Measurements from ENCODE around the gene TRRAP. TPM values are rescaled to one million over a fixed set of nuclear protein-coding genes. Genes with fewer than 3 reads are reported as not detected.

Gene TRRAP
- total RNA-seq, 1 donor from 2014 or later, result 39.3 TPM

DNA sequence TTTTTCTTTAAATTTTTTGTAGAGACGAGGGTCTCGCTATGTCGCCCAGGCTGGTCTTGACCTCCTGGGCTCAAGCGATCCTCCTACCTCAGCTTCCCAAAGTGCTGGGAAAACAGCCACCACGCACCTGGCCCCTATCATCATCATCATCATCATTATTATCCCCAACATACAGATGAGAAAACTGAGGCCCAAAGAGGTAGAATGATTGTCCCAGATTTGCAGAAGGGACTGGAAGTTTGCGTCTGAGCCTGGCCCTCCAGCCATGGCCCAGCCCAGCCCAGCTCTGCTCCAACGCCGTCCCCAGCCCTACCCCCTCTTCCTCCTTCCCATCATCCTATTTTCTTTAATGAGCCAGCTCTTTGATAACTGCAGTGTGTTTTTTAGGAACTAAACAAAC lies 43.4 kb upstream of the TRRAP start:
- Histone ChIP-seq H3K27ac (no peak overlapping the region), H3K4me1 (no peaks in the 10 kb centered on the region), H3K4me3 (no peak overlapping the region), H3K36me3 (no peaks in the 10 kb centered on the region), H3K27me3 (no peaks in the 10 kb centered on the region), H3K9me3 (no peaks in the 10 kb centered on the region)
- no peak for DNase-seq (ENCODE audit: extremely low spot score in 2 of 2)
- no peak for TF ChIP-seq POLR2A (IDR thresholded peaks at IDR 0.05)
- TF ChIP-seq, protein P1, sequence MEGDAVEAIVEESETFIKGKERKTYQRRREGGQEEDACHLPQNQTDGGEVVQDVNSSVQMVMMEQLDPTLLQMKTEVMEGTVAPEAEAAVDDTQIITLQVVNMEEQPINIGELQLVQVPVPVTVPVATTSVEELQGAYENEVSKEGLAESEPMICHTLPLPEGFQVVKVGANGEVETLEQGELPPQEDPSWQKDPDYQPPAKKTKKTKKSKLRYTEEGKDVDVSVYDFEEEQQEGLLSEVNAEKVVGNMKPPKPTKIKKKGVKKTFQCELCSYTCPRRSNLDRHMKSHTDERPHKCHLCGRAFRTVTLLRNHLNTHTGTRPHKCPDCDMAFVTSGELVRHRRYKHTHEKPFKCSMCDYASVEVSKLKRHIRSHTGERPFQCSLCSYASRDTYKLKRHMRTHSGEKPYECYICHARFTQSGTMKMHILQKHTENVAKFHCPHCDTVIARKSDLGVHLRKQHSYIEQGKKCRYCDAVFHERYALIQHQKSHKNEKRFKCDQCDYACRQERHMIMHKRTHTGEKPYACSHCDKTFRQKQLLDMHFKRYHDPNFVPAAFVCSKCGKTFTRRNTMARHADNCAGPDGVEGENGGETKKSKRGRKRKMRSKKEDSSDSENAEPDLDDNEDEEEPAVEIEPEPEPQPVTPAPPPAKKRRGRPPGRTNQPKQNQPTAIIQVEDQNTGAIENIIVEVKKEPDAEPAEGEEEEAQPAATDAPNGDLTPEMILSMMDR (IDR thresholded peaks at IDR 0.05), result no peak
- intact Hi-C loops (cut with DNase I), result no loop called here

DNA sequence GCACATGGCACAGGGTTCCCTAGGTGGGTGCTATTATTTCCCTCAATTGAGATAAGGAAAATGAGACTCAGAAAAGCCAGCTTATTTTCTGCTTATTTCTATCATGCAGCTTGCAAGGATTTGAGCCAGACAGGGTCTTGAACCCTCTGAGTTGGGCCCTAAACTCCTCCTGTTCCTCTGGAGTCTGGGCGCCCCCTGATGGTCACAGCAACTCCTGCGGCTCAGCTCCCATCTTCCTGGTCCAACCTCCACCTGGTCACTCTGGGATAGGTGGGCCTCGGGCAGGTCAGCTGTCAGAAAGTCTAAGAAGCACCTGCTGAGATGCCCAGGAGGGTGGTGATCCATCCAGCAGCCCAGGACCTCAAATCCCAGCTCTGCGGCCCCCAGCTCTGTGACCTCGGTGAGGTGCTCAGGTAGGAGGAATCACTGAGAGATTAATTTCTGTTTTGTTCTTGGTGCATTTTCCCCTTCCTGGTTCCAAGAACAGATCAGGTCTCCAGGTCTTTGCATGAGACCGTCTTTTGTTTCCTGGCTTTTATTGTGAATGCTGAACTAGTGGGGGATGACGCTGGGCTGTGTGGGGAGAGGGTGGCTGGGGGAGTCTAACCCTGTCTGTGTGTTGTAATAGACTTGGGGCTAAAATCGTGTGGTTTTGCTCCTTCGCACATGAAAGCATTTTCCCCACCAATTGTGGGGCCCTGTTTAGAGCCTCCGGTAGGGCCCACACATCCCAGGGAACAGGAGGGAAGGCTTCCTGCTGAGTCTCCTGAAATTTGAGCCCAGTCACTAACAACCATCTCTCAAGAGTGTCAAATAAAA lies 41.3 kb upstream of the TRRAP start:
- H3K36me3 ChIP-seq, result no peaks in the 10 kb centered on the region
- H3K9me3 ChIP-seq, result no peaks in the 10 kb centered on the region
- TF ChIP-seq, protein P1 (IDR thresholded peaks at IDR 0.05), result no peak
- TF ChIP-seq POLR2AphosphoS5 (IDR thresholded peaks at IDR 0.05; ENCODE audit: insufficient read depth in 1 of 2, low read depth in 1 of 2) (no peak), POLR2A (IDR thresholded peaks at IDR 0.05) (no peak)
- no peak overlapping the region for H3K27ac ChIP-seq
- H3K27me3 ChIP-seq, result no peaks in the 10 kb centered on the region
- intact Hi-C loops (cut with DNase I), result no loop called here
- H3K4me1 ChIP-seq, result no peaks in the 10 kb centered on the region
- H3K4me3 ChIP-seq, result no peak overlapping the region
- DNase-seq (ENCODE audit: extremely low spot score in 2 of 2), result no peak

DNA sequence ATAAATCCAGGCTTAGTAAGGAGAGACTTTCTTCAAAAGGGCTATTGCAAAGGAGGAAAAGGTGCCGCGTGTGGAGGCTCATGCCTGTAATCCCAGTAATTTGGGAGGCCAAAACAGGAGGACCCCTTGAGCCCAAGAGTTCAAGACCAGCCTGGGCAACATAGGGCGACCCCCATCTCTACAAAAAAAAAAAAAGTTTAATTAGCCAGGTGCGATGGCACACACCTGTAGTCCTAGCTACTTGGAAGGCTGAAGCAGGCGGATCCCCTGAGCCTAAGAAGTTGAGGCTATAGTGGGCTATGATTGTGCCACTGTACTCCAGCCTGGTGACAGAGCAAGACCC lies 40.7 kb upstream of the TRRAP start:
- H3K4me1 ChIP-seq, result no peaks in the 10 kb centered on the region

DNA sequence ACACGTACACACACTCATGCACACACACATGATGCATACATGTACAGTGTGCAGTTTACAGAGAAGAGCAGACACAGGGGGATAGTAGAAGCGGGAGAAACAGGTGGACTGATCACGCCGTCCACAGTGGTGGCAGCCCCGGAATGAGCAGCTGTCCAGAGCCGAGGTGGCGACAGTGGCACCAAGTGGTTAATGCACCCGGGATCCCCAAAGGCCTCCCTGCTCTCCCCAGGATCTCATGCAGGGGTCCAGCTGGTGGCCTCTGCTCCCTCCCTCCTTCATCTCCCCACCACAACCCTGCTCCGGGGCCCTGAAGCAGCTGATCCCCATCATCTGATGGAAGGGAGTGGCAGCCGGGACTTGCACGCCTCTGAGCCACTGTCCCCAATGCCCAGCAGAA lies 38.2 kb upstream of the TRRAP start:
- intact Hi-C loops (cut with DNase I), result loop anchor here (5.0 kb wide), 1 partner anchor 403 kb away; no protein-coding TSS in a partner anchor
- DNase-seq (ENCODE audit: extremely low spot score in 2 of 2), result no peak
- no peak overlapping the region for H3K4me3 ChIP-seq
- H3K36me3 ChIP-seq, result no peaks in the 10 kb centered on the region
- TF ChIP-seq, protein P1 (IDR thresholded peaks at IDR 0.05), result no peak
- no peak for TF ChIP-seq POLR2A (IDR thresholded peaks at IDR 0.05)
- TF ChIP-seq POLR2AphosphoS5 (IDR thresholded peaks at IDR 0.05; ENCODE audit: insufficient read depth in 1 of 2, low read depth in 1 of 2), result no peak
- H3K27me3 ChIP-seq, result no peaks in the 10 kb centered on the region
- H3K27ac ChIP-seq, result no peak overlapping the region
- no peaks in the 10 kb centered on the region for H3K9me3 ChIP-seq
- H3K4me1 ChIP-seq, result no peaks in the 10 kb centered on the region

More for the DNA sequence above, 40.7 kb upstream of the TRRAP start:
- H3K36me3 ChIP-seq, result no peaks in the 10 kb centered on the region
- no peaks in the 10 kb centered on the region for H3K9me3 ChIP-seq
- H3K4me3 ChIP-seq, result no peak overlapping the region
- H3K27me3 ChIP-seq, result no peaks in the 10 kb centered on the region
- intact Hi-C loops (cut with DNase I), result no loop called here
- TF ChIP-seq, protein P1 (IDR thresholded peaks at IDR 0.05), result no peak
- no peak for TF ChIP-seq POLR2AphosphoS5 (IDR thresholded peaks at IDR 0.05; ENCODE audit: insufficient read depth in 1 of 2, low read depth in 1 of 2)
- no peak for TF ChIP-seq POLR2A (IDR thresholded peaks at IDR 0.05)
- DNase-seq (ENCODE audit: extremely low spot score in 2 of 2), result no peak
- H3K27ac ChIP-seq, result no peak overlapping the region

DNA sequence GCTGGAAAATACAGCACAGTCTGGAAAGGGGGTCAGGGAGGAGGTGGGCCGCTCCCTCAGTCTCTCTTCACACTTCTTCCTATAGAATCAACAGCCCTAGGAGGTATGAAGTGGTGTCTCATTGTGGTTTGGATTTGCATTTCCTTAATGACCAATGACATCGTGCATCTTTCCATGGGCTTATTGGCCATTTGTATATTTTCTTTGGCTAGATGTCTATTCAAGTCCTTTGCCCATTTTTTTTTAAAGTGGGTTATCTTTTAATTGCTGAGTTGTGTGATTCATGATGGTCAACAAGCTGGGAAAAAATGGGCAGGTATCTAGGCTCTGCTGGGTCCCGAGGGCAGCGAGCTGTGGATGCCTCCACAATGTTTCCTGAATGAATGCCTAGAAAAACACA lies 37.6 kb upstream of the TRRAP start:
- no peak overlapping the region for H3K4me3 ChIP-seq
- intact Hi-C loops (cut with DNase I), result loop anchor here (5.0 kb wide), 1 partner anchor 403 kb away; no protein-coding TSS in a partner anchor
- no peaks in the 10 kb centered on the region for H3K9me3 ChIP-seq
- no peak for TF ChIP-seq POLR2AphosphoS5 (IDR thresholded peaks at IDR 0.05; ENCODE audit: insufficient read depth in 1 of 2, low read depth in 1 of 2)
- no peaks in the 10 kb centered on the region for H3K4me1 ChIP-seq
- H3K27ac ChIP-seq, result no peak overlapping the region
- no peaks in the 10 kb centered on the region for H3K36me3 ChIP-seq
- H3K27me3 ChIP-seq, result no peaks in the 10 kb centered on the region
- no peak for DNase-seq (ENCODE audit: extremely low spot score in 2 of 2)

All from vagina (tissue), 2 donors.